ENCODE measurements around the gene NDUFAF8.

Gene NDUFAF8

DNA sequence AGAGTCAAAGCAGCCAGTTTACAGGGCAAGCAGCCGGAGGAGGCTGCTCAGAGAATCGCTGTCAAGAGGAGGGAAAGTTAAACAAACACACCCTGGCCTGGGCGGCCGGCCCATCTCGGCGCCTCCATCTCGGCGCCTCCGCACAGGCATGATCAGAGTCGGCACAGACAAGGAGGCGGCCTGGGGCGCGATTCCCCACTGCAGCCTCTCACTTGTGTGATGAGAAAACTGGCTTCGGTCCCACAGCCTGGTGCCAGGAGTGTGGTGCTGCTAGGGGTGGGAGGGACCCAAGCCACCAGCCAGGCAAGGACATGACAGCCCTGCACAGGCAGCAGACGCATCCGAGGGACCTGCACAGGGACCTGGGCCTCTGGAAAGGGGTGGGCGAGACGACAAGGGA, 38.3 kb downstream of the NDUFAF8 start:
- Histone ChIP-seq H3K27ac (ENCODE audit: low read length) (no peak overlapping the region), H3K4me1 (ENCODE audit: insufficient read depth, low read length) (no peaks in the 10 kb centered on the region), H4K20me1 (ENCODE audit: insufficient read depth, low read length) (peaks cover 15% of the 10 kb centered on the region), H3K9ac (ENCODE audit: low read depth, low read length) (no peak overlapping the region), H3K4me2 (ENCODE audit: insufficient read depth, low read length) (no peak overlapping the region), H3K4me3 (ENCODE audit: low read depth in 1 of 2, low read length in 2 of 2) (no peak overlapping the region), H2AFZ (ENCODE audit: low read depth, low read length) (no peak overlapping the region), H3K79me2 (ENCODE audit: insufficient read depth, low read length) (peaks cover 3% of the 10 kb centered on the region; the same call in 1 of the 2 replicates), H3K9me3 (ENCODE audit: insufficient read depth, low read length, severe bottlenecking) (no peaks in the 10 kb centered on the region), H3K27me3 (ENCODE audit: insufficient read depth, low read length, poor library complexity) (no peaks in the 10 kb centered on the region), H3K36me3 (ENCODE audit: insufficient read depth, low read length) (peaks cover 89% of the 10 kb centered on the region)
- TF ChIP-seq, protein P1, sequence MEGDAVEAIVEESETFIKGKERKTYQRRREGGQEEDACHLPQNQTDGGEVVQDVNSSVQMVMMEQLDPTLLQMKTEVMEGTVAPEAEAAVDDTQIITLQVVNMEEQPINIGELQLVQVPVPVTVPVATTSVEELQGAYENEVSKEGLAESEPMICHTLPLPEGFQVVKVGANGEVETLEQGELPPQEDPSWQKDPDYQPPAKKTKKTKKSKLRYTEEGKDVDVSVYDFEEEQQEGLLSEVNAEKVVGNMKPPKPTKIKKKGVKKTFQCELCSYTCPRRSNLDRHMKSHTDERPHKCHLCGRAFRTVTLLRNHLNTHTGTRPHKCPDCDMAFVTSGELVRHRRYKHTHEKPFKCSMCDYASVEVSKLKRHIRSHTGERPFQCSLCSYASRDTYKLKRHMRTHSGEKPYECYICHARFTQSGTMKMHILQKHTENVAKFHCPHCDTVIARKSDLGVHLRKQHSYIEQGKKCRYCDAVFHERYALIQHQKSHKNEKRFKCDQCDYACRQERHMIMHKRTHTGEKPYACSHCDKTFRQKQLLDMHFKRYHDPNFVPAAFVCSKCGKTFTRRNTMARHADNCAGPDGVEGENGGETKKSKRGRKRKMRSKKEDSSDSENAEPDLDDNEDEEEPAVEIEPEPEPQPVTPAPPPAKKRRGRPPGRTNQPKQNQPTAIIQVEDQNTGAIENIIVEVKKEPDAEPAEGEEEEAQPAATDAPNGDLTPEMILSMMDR (IDR thresholded peaks at IDR 0.05; ENCODE audit: borderline replicate concordance, extremely low read depth, low read length, poor library complexity, severe bottlenecking), result no peak
- ATAC-seq (ENCODE audit: insufficient read depth, low read depth) (no peak), DNase-seq (no peak)

DNA sequence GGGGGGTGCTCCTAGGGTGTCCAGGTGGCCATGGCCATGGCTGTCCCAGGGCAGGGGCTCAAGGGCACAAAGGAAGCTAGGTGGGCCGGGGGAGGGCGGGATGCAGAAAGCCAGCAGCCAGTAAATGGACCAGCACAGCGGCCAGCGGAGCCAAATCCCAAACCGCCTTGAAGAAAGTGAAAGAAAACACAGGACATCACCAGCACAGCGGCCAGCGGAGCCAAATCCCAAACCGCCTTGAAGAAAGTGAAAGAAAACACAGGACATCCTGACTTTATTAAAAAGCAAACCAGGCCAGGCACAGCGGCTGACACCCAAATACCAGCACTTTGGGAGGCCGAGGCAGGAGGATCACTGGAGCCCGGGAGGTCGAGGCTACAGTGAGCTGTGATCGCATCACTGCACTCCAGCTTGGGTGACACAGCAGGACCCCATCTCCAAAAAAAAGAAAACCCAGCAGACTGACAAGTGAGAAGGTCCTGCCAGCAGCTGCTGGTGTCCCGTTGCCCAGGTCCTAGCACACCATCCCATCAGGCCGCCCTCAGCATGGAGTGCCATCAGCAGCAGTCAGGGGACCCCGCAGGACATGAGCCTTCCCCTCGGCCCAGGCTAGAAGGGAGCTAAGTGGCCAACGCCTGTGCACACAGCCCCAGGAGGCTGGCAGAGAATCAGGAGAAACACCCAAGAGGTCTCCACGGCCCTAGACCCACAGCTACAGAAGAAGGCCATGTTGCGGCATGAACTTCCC, 39.0 kb downstream of the NDUFAF8 start:
- no peak for TF ChIP-seq EZH2 (IDR thresholded peaks at IDR 0.05; ENCODE audit: borderline replicate concordance, low read depth, low read length, severe bottlenecking)
- ATAC-seq (ENCODE audit: insufficient read depth, low read depth), result no peak
- Histone ChIP-seq H3K4me2 (ENCODE audit: insufficient read depth, low read length) (no peak overlapping the region), H3K79me2 (ENCODE audit: insufficient read depth, low read length) (peaks cover 3% of the 10 kb centered on the region; the same call in 1 of the 2 replicates), H3K9me3 (ENCODE audit: insufficient read depth, low read length, severe bottlenecking) (no peaks in the 10 kb centered on the region), H2AFZ (ENCODE audit: low read depth, low read length) (no peak overlapping the region), H3K27me3 (ENCODE audit: insufficient read depth, low read length, poor library complexity) (no peaks in the 10 kb centered on the region), H4K20me1 (ENCODE audit: insufficient read depth, low read length) (peaks cover 12% of the 10 kb centered on the region), H3K27ac (ENCODE audit: low read length) (no peak overlapping the region), H3K4me1 (ENCODE audit: insufficient read depth, low read length) (no peaks in the 10 kb centered on the region), H3K4me3 (ENCODE audit: low read depth in 1 of 2, low read length in 2 of 2) (no peak overlapping the region), H3K36me3 (ENCODE audit: insufficient read depth, low read length) (peaks cover 88% of the 10 kb centered on the region), H3K9ac (ENCODE audit: low read depth, low read length) (no peak overlapping the region)
- no peak for DNase-seq

DNA sequence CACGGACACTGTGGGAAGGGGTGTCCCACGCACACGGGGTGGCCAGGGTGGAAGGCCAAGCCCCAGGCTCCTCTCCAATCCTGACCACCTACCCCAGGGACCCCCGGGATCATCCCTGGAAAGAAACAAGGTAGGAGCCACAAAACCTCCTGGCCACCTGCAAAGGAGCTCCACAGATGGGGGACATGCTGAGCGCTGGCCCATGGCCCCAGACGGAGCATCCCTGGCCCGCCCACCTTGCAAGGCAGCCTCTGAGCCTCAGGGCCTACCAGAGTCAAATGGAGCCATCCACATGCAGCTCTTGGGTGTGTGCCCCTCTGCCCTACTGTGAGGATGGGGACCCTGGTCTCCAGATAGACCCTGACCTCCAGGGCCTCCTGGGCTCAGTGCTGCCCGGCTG, 39.7 kb downstream of the NDUFAF8 start:
- Histone ChIP-seq H3K9me3 (ENCODE audit: insufficient read depth, low read length, severe bottlenecking) (no peaks in the 10 kb centered on the region), H3K4me2 (ENCODE audit: insufficient read depth, low read length) (no peak overlapping the region), H2AFZ (ENCODE audit: low read depth, low read length) (no peak overlapping the region), H4K20me1 (ENCODE audit: insufficient read depth, low read length) (peaks cover 10% of the 10 kb centered on the region), H3K9ac (ENCODE audit: low read depth, low read length) (no peak overlapping the region), H3K4me3 (ENCODE audit: low read depth in 1 of 2, low read length in 2 of 2) (no peak overlapping the region), H3K27ac (ENCODE audit: low read length) (no peak overlapping the region), H3K4me1 (ENCODE audit: insufficient read depth, low read length) (no peaks in the 10 kb centered on the region), H3K27me3 (ENCODE audit: insufficient read depth, low read length, poor library complexity) (no peaks in the 10 kb centered on the region), H3K36me3 (ENCODE audit: insufficient read depth, low read length) (peaks cover 86% of the 10 kb centered on the region), H3K79me2 (ENCODE audit: insufficient read depth, low read length) (peaks cover 5% of the 10 kb centered on the region; the same call in 1 of the 2 replicates)
- ATAC-seq (ENCODE audit: insufficient read depth, low read depth) (no peak), DNase-seq (no peak)
- TF ChIP-seq, protein P1 (IDR thresholded peaks at IDR 0.05; ENCODE audit: borderline replicate concordance, extremely low read depth, low read length, poor library complexity, severe bottlenecking), result no peak
- no peak for TF ChIP-seq EZH2 (IDR thresholded peaks at IDR 0.05; ENCODE audit: borderline replicate concordance, low read depth, low read length, severe bottlenecking)

DNA sequence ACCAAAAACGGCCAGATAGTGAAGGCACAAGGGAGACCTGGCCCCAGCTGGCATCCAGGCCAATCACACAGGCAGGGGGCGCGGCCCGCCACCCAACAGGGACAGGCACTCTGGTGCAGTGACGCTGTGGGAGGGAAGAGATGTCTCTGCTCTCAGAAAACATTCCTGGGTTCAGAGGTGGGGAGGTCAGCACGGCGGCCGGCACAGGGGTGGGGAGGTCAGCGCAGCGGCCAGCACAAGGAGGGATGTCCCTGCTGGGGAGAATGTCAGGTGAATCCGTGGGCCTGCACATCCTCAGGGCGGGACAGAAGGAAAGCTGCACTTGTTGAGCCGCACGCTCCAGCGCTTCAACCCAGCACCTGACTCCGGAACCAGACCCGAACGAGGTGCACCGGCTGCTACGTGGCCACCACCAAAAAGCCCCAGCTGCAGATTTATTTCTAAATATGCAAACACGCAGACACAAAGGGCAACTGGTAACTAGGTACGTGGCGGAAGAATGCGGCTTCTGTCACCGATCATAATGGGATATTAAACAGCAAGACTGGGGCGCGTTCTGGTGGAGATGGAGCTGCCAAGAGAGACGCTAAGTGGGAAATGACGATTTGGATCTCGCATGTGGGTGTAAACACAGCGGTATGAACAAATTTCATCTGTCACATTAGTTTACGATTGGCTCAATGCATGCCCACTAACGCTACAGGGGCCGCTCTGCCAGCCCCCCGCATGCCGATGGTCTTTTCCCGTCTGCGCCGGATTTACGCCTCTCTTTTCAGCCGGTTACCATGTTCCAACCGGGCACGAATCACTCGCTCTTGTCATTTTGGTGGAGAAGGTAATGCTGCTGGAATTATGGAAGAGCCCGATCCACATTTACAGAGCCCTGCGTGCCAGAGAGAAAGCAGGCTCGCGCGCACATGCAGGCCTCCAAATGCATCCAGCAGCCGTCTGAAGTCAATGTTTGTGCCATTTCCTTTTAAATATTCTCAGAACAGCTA, 40.5 kb downstream of the NDUFAF8 start:
- H3K9ac ChIP-seq (ENCODE audit: low read depth, low read length), result no peak overlapping the region
- no peak overlapping the region for H3K27ac ChIP-seq (ENCODE audit: low read length)
- no peaks in the 10 kb centered on the region for H3K9me3 ChIP-seq (ENCODE audit: insufficient read depth, low read length, severe bottlenecking)
- H3K79me2 ChIP-seq (ENCODE audit: insufficient read depth, low read length), result peaks cover 5% of the 10 kb centered on the region; the same call in 1 of the 2 replicates
- peaks cover 82% of the 10 kb centered on the region for H3K36me3 ChIP-seq (ENCODE audit: insufficient read depth, low read length)
- no peak for ATAC-seq (ENCODE audit: insufficient read depth, low read depth)
- peaks cover 10% of the 10 kb centered on the region for H4K20me1 ChIP-seq (ENCODE audit: insufficient read depth, low read length)
- DNase-seq, result no peak
- no peaks in the 10 kb centered on the region for H3K4me1 ChIP-seq (ENCODE audit: insufficient read depth, low read length)
- no peak overlapping the region for H3K4me3 ChIP-seq (ENCODE audit: low read depth in 1 of 2, low read length in 2 of 2)
- H3K27me3 ChIP-seq (ENCODE audit: insufficient read depth, low read length, poor library complexity), result no peaks in the 10 kb centered on the region
- H3K4me2 ChIP-seq (ENCODE audit: insufficient read depth, low read length), result no peak overlapping the region
- TF ChIP-seq, protein P1 (IDR thresholded peaks at IDR 0.05; ENCODE audit: borderline replicate concordance, extremely low read depth, low read length, poor library complexity, severe bottlenecking), result no peak
- H2AFZ ChIP-seq (ENCODE audit: low read depth, low read length), result no peak overlapping the region

All from DND-41 (cell line).